Naive thymus-derived CD8-positive, alpha-beta T cell (primary cell): ENCODE data around the gene UPK3A. TPM values are rescaled to one million over a fixed set of nuclear protein-coding genes. Genes with fewer than 3 reads are reported as not detected.

Experiments used
- ATAC-seq, 2 donors: fragments of 150-1000 bp; cut with Tn5 transposase in 1 of 2; sonication (Bioruptor Pico), chemical (Tn5 transposase) in 1 of 2; 1 replicate in 1 of 2; 2 replicates in 1 of 2; pipeline ENCODE4 v1.10.0; 2021; ENCODE audit warnings: mild to moderate bottlenecking in 2 of 2, moderate library complexity in 2 of 2
- POLR2A ChIA-PET: fragments of 350-600 bp; sonication (Branson Sonifier 250); formaldehyde crosslinking; loops from one replicate; lab custom pipeline; 2021; ENCODE audit warnings: antibody characterized with exemption; lab: Charles Lee
- DNase-seq, 10 donors: peaks; one replicate each; pipeline versions ENCODE4 v3.0.0 to v3.0.0-alpha.2; 2020 to 2022
- H3K27ac Mint-ChIP-seq, 10 donors: one replicate each; pipeline ENCODE4 v1.8.0; 2020 to 2022; ENCODE audit warnings: mild to moderate bottlenecking in 10 of 10, mixed read lengths in 10 of 10, moderate library complexity in 4 of 10, inconsistent platforms in 1 of 10
- H3K27me3 Mint-ChIP-seq, 5 donors: one replicate each; pipeline ENCODE4 v1.8.0; 2021 to 2022; ENCODE audit warnings: mixed read lengths in 5 of 5
- H3K36me3 Mint-ChIP-seq, 3 donors: one replicate each; pipeline ENCODE4 v1.8.0; 2020 to 2022; ENCODE audit warnings: mixed read lengths in 3 of 3, mild to moderate bottlenecking in 2 of 3, inconsistent platforms in 1 of 3
- H3K4me1 Mint-ChIP-seq, 4 donors: one replicate each; pipeline ENCODE4 v1.8.0; 2021 to 2022; ENCODE audit warnings: mixed read lengths in 4 of 4
- H3K4me3 Mint-ChIP-seq, 10 donors: one replicate each; pipeline ENCODE4 v1.8.0; 2020 to 2022; ENCODE audit warnings: mild to moderate bottlenecking in 10 of 10, mixed read lengths in 10 of 10, moderate library complexity in 6 of 10, inconsistent platforms in 1 of 10
- H3K9me3 Mint-ChIP-seq, 9 donors: one replicate each; pipeline ENCODE4 v1.8.0; 2020 to 2022; ENCODE audit warnings: mixed read lengths in 9 of 9, mild to moderate bottlenecking in 3 of 9, inconsistent platforms in 1 of 9, moderate library complexity in 1 of 9
- polyA plus RNA-seq, 3 donors: library from polyadenylated mRNA; unstranded; fragments of 300-500 nt; fragmentation: Illumina TruSeq; gene quantifications; one replicate each; pipeline ENCODE4 v1.2.3, GENCODE V29; 2021
- total RNA-seq, 8 experiments: library from RNA in 2 of 8; stranded (reverse) in 2 of 8; gene quantifications; one replicate each; pipeline ENCODE4 v1.2.3 and lab custom pipeline; 2021 to 2026

The UPK3A gene
- total RNA-seq (not detected), polyA plus RNA-seq (not detected), total RNA-seq (lab: John Stamatoyannopoulos, UW) (0 reads per million in 6 experiments)

DNA sequence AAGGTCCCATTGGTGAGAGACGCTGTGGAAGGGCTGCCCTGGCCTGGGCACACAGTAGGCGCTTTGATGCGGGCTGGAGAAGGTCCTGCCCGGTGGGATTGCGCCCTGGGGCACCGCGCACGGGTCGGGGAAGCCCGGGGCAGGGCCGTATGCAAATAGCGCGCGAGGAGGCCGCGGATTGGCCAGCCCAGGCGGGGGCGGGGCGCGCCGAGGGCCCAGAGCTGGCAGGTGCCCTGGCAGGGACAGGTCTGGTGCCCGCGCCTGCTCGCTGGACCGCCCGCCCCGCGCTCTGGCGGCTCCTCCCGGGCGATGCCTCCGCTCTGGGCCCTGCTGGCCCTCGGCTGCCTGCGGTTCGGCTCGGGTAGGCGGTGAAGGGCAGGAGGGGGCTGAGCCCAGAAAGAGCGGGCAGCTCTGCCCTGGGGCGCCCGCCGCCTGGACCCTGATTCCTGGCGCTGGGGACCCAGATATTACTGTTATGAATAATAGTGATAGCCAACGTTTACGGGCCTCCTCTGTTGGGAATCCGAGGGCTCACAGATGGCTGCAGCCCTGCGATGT lies at the start of gene UPK3A:
UPK3A (plus strand) TSS at position 245 of the 558 bp plus-strand sequence; CDS start at position 310, 65 bp downstream.
- DNase-seq = peak; percentile 36 to 81 (median 57)
- Mint-ChIP-seq H3K4me1 (peaks cover 5 to 42% (median 10%) of the 10 kb centered on the region in 4 donors), H3K27me3 (peaks cover 3 to 15% (median 9%) of the 10 kb centered on the region in 5 donors), H3K9me3 (no peaks in the 10 kb centered on the region), H3K36me3 (no peaks in the 10 kb centered on the region), H3K27ac (peak within 1 kb of the TSS in 4 of 10 donors; percentile 2 to 77 (median 45)), H3K4me3 (peak within 1 kb of the TSS; percentile 24 to 65 (median 50))
- ATAC-seq = peak; percentile 99
- POLR2A ChIA-PET = no interaction called here

DNA sequence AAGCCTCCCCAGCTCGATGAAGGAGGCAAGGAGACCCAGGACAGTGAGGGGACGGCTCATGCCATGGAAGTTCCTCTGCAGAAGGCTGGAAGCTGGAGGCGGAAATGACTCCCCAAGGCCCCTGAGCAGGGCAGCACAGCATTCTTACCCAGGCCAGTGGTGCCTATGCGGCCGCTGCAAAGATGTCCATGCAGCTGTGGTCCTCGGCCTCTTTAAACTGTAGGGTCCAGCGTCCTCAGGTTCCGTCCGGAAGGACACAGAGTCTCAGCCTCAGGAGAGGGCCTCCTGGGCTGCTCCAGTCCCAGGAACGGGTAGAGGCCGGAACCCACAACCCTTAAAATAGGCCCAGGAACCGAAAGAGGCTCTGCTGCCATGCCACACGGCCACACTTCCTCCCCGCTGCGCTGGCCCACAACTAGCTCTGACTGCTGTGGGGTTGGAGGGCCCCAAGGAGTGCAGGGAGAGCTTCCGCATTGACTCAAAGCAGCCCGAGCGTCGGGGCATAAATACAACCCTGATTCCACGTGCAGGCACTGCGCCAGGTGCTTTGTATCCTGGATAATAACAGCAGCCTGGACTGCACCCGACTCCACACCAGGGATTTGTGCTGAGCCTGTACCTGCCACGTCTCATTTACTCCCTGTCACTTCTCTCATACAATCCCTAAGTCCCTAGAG lies 49.5 kb upstream of the UPK3A start:
- ATAC-seq (peak; percentile 68 to 73), DNase-seq (peak in 4 of 10 donors; percentile 10 to 71 (median 35))
- Mint-ChIP-seq H3K27me3 (no peaks in the 10 kb centered on the region), H3K9me3 (no peaks in the 10 kb centered on the region), H3K4me1 (peaks cover 19 to 82% (median 59%) of the 10 kb centered on the region in 4 donors), H3K36me3 (peaks cover 0 to 11% (median 4%) of the 10 kb centered on the region in 3 donors), H3K4me3 (peak overlapping the region in 9 of 10 donors; percentile 6 to 72 (median 56)), H3K27ac (peak overlapping the region in 7 of 10 donors; percentile 15 to 87 (median 73))
- POLR2A ChIA-PET = interaction anchor here (1.1 kb wide), 1 partner anchor 71 kb away, joined by 3 read pairs; the partner anchor contains the start of gene NUP50

DNA sequence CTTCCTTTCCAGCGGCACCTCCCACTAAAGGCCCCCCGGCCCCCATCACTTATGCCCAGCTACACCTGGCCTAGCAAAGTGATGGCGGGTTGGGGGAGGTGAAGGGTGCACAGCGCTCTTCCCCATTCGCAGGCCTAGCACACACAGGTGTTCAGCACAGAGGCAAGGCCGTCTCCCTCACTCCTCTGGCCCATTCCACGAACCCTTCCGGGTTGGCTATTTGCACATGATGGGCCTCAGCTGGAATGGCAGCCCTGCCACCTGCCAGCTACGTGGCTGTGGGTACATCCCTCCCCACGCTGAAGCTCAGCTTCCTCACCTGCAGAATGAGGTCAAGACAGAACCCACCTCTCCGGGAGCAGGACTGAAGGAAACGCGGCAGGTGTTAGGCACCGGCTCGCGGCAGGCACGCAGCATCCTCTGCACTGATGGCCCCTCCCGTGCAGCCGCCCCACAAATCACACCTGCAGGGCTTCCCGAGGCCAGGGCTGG lies 48.9 kb upstream of the UPK3A start:
- H3K4me1 Mint-ChIP-seq = peaks cover 19 to 82% (median 61%) of the 10 kb centered on the region in 4 donors
- DNase-seq = no peak

DNA sequence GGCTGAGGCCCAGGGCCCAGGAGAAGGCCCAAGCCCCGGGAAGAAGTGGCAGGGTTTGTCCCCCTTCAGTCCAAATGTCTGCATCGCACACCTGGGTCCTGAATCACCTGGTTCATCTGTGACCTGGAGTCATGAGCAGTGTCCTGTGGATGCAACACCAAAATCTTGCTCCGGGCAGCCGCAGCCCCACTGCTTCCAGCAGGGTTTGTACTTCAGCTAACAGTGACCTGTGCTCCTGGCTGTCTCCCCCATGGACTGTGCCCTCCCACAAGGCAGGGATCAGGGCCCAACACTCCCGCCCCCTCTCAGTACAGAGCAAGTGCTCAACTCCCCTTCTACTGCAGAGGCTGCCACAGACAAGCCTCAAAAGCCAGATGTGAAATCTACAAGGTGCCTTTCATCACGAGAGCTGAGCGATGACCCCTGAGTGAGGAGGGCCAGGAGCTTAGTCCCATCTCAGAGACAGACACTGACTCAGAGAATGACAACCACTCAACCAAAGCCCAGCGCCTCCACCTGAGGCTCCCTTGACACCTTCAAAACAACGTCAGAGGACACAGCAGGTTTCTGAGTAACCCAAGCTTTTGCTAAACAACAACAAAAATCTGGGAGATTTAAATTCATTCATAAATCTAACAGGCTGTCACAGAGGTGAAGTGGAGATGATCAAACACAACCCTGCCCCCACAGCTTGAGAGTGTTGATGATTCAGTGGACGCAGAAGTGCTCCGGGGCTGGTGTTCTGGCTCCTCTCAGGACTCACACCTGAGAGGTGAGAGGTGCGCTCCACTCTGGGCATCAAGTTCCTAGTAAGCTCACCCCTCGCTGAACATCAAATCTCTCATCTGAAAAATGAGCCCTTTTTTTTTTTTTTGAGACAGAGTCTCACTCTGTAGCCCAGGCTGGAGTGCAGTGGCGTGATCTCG lies 47.4 kb upstream of the UPK3A start:
- H3K9me3 Mint-ChIP-seq = no peaks in the 10 kb centered on the region
- POLR2A ChIA-PET = interaction anchor here (1.3 kb wide), 1 partner anchor 74 kb away, joined by 4 read pairs; the partner anchor contains the start of gene NUP50
- no peak for ATAC-seq
- H3K27me3 Mint-ChIP-seq = no peaks in the 10 kb centered on the region
- peak overlapping the region in 4 of 10 donors; percentile 4 to 39 (median 22) for H3K4me3 Mint-ChIP-seq
- H3K36me3 Mint-ChIP-seq = peaks cover 0 to 11% (median 4%) of the 10 kb centered on the region in 3 donors
- peak overlapping the region in 2 of 10 donors; percentile 26 to 43 for H3K27ac Mint-ChIP-seq
- peaks cover 23 to 84% (median 66%) of the 10 kb centered on the region in 4 donors for H3K4me1 Mint-ChIP-seq
- DNase-seq = no peak

More for the DNA sequence above, 48.9 kb upstream of the UPK3A start:
- Mint-ChIP-seq H3K4me3 (peak overlapping the region in 8 of 10 donors; percentile 5 to 72 (median 60)), H3K27me3 (no peaks in the 10 kb centered on the region), H3K9me3 (no peaks in the 10 kb centered on the region), H3K36me3 (peaks cover 0 to 11% (median 4%) of the 10 kb centered on the region in 3 donors), H3K27ac (peak overlapping the region in 5 of 10 donors; percentile 15 to 87 (median 78))
- no peak for ATAC-seq
- POLR2A ChIA-PET = interaction anchor here (1.3 kb wide), 1 partner anchor 72 kb away, joined by 4 read pairs; the partner anchor contains the start of gene NUP50

DNA sequence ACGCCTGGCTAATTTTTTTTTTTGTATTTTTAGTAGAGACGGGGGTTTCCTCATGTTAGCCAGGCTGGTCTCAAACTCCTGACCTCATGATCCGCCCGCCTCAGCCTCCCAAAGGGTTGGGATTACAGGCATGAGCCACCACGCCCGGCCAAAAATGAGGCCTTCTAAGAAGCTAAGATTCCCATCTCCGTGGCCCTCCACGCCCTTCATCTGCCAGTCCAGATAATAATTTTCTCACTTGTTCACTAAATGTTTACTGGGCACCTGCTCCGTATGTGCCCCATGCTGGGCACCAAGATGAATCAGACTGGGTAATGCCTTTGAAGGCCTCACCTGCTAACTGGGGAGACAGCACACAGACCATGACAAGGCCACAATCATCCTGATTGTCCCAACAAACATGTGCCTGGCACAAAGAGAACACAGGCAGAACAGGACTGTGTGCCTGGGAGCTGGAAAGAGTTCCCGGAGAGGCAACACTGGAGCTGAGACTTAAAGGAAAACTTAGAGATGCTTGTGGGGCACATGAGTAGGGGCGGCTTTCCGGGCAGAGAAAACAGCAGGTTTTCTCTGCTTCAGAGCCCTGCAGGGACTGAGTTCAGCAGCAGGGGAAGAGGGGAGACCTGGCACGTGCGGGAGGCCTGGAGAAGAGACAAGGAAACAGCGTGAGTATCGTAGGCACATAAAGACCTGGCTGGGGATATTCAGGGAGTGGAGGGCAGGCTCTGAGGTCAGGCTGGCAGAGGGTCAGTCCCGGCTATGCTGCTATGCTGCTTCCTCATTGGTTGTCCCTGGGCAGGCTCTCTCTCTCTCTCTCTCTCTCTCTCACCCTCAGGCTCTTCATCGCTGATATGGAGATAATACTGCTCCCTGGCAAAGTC lies 46.4 kb upstream of the UPK3A start:
- ATAC-seq = no peak
- POLR2A ChIA-PET = no interaction called here
- Mint-ChIP-seq H3K36me3 (peaks cover 0 to 9% (median 4%) of the 10 kb centered on the region in 3 donors), H3K4me1 (peaks cover 21 to 84% (median 60%) of the 10 kb centered on the region in 4 donors), H3K27ac (peak overlapping the region in 7 of 10 donors; percentile 24 to 75 (median 52)), H3K4me3 (peak overlapping the region; percentile 33 to 94 (median 73)), H3K27me3 (no peaks in the 10 kb centered on the region), H3K9me3 (no peaks in the 10 kb centered on the region)
- no peak for DNase-seq

DNA sequence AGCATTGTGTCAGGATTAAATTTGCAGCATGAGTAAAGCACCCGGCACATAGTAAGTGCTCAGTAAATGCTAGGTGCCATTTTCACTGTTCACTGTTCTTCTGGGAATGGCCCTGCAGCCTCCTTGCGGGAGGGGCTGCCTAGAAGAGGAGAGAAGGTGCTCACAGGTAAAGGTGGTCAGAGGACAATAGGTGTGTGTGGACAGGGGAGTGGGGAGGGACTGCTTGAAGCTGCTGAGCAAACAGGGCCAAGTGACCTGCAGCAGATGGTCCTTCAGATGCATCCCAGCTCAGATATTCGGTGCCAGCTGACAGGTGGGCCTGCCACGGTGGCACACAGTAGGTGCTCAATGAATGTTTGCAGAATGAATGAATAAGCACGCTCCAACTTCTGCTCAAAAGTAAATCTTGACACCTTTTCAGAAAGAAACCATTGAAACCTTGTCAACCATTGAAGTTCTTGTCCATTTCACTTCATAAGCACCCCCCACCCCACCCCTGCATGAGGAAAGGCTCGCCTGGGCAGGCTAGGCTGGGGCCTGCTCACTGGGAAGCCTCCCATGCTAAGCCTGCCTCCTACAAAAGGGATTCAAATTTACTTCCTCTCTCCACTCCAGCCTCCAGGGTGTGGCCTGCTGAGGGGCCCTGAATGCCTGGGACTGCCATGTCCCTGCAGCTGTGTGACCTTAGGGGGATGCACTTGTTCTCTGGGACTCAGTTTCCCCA lies 45.6 kb upstream of the UPK3A start:
- POLR2A ChIA-PET = interaction anchor here (0.6 kb wide), 1 partner anchor 74 kb away, joined by 3 read pairs; no protein-coding TSS in a partner anchor
- DNase-seq (no peak), ATAC-seq (no peak)
- H3K9me3 Mint-ChIP-seq = no peaks in the 10 kb centered on the region
- H3K4me1 Mint-ChIP-seq = peaks cover 21 to 78% (median 56%) of the 10 kb centered on the region in 4 donors
- H3K27me3 Mint-ChIP-seq = no peaks in the 10 kb centered on the region
- peak overlapping the region in 8 of 10 donors; percentile 24 to 97 (median 82) for H3K27ac Mint-ChIP-seq
- peak overlapping the region; percentile 86 to 98 (median 92) for H3K4me3 Mint-ChIP-seq
- H3K36me3 Mint-ChIP-seq = peaks cover 0 to 9% (median 4%) of the 10 kb centered on the region in 3 donors

DNA sequence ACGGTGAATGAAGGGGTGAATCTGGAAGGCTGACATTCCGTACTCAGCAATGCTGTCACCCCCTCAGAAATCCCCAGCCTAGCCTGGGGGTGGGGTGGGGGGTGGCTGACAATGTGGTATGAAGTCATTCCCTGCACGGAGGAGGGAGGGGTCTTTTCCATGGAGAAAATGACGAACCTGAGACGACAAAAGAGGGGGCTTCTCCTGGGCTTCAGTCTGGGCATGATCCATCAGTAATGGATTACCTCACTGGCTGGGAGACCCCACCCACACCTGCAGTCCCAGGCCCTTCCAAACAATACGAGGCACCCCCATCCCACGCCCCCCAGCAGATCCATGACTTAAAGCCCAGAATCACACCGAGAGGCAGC lies 45.1 kb upstream of the UPK3A start:
- Mint-ChIP-seq H3K27ac (peak overlapping the region in 8 of 10 donors; percentile 27 to 97 (median 90)), H3K9me3 (no peaks in the 10 kb centered on the region), H3K27me3 (no peaks in the 10 kb centered on the region), H3K4me3 (peak overlapping the region; percentile 86 to 98 (median 92)), H3K36me3 (peaks cover 0 to 9% (median 4%) of the 10 kb centered on the region in 3 donors), H3K4me1 (peaks cover 19 to 73% (median 53%) of the 10 kb centered on the region in 4 donors)
- POLR2A ChIA-PET = interaction anchor here (0.6 kb wide), 1 partner anchor 75 kb away, joined by 3 read pairs; no protein-coding TSS in a partner anchor
- DNase-seq (no peak), ATAC-seq (no peak)

DNA sequence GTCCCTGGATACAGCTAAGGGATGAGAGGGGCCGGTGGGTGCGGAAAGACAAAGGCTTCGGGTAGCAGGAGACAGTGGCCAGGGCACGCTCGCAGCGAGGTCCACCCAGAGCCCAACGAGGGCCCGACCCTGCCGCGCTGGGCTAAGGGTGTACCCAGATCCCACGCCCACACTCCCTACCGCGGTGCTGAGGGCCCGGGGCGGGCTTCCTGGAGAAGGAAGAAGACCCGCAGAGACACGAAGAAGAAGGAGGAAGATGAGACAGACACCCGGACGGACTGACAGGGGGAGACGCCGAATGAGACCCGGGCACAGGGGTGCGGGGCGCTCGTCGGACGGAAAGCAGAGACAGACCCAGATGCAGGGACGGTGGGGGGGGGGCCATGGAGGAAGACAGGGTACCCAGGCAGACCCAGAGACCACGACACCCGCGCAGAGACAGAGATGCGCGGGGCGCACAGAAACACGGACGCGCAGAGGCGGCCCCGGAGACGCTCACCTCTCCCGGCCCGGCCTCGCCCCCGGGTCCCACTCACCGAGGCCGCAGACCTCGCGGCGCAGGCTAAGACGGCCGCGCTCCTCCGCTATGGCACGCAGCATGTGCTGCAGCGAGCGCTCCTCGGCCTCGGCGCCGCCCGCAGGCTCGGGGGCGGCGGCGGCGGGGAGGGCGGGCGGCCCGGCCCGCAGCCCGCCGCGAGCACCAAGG lies 44.5 kb upstream of the UPK3A start:
- peak overlapping the region; percentile 86 to 98 (median 92) for H3K4me3 Mint-ChIP-seq
- POLR2A ChIA-PET = no interaction called here
- DNase-seq (peak in 8 of 10 donors; percentile 12 to 69 (median 36)), ATAC-seq (peak; percentile 40 to 58)
- H3K36me3 Mint-ChIP-seq = peaks cover 0 to 9% (median 4%) of the 10 kb centered on the region in 3 donors
- no peaks in the 10 kb centered on the region for H3K27me3 Mint-ChIP-seq
- H3K4me1 Mint-ChIP-seq = peaks cover 19 to 73% (median 52%) of the 10 kb centered on the region in 4 donors
- no peaks in the 10 kb centered on the region for H3K9me3 Mint-ChIP-seq
- H3K27ac Mint-ChIP-seq = peak overlapping the region; percentile 75 to 97 (median 90)

DNA sequence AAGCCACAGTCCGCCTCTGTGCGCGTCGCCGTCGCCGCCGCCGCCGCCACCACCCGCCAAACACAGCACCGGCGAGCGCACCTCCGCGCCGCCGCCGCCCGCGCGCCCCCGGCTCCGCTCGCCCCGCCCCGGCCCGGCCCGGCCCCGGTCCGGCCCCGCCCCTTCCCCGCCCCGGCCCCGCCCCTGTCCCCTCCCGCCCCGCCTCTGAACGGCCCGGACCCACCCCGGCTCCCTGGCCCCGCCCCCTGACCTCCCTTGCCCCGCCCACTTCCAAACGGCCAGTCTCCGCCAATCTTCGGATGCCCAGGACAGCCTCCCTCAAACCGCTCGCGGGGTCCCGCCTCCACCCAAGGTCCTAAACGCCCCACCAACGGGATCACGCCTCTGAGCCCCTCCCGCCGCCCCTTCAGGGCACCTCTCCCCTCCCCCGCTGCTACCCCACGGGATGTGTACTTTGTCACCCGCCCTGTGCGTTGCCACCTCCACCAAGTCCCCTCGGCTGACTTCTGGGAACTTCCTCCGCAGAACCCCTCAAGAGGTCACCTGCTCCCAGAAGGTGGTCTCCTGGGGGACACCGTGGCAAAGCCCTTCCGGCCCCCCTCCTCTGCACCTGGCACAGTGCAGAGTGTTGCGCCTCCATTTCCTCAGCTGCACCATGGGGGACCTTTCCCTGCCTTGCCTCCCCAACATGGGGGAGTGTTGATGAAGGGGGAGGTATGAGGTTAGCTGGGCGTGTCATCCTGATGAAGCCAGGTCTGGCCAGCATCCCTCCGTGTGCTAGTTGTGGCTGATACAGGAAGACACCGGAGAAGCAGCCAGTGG lies 43.7 kb upstream of the UPK3A start, which contains the start of gene KIAA0930:
KIAA0930 (minus strand) TSS at position 85 of the 822 bp plus-strand sequence. CDS start 191 bp downstream, outside the sequence.
- H3K9me3 Mint-ChIP-seq = no peaks in the 10 kb centered on the region

More for the DNA sequence above, 43.7 kb upstream of the UPK3A start, which contains the start of gene KIAA0930:
- Mint-ChIP-seq H3K4me1 (peaks cover 19 to 67% (median 47%) of the 10 kb centered on the region in 4 donors), H3K4me3 (peak within 1 kb of the TSS; percentile 86 to 98 (median 92)), H3K27me3 (no peaks in the 10 kb centered on the region), H3K36me3 (peaks cover 0 to 9% (median 4%) of the 10 kb centered on the region in 3 donors), H3K27ac (peak within 1 kb of the TSS; percentile 91 to 97 (median 94))
- POLR2A ChIA-PET = interaction anchor here (2.2 kb wide), 1 partner anchor 78 kb away, joined by 7 read pairs; the partner anchor contains the start of gene NUP50
- ATAC-seq (peak; percentile 77 to 81), DNase-seq (peak; percentile 78 to 94 (median 84))
